HepG2 (cell line): Measurements from ENCODE around the gene SLC2A10. TPM values are rescaled to one million over a fixed set of nuclear protein-coding genes. Genes with fewer than 3 reads are reported as not detected.

Experiments used
- AKAP8 ChIP-seq: sonication (generic); formaldehyde crosslinking; IDR thresholded peaks from 2 replicates; pipeline ENCODE4 v1.5.1; 2020; ENCODE audit warnings: mild to moderate bottlenecking, missing genetic modification reagents
- CCAR2 ChIP-seq: fragments of 200-400 bp; formaldehyde crosslinking; optimal IDR thresholded peaks from 2 replicates; pipeline ENCODE3; 2018; ENCODE audit warnings: low read depth, mild to moderate bottlenecking, low read length, moderate library complexity
- ELK4 ChIP-seq: sonication (generic); formaldehyde crosslinking; IDR thresholded peaks from 2 replicates; pipeline ENCODE4 v1.9.0; 2021; ENCODE audit warnings: missing genetic modification reagents, borderline replicate concordance
- GATAD1 ChIP-seq: IDR thresholded peaks from 2 replicates; pipeline ENCODE4 v1.6.1; 2016; ENCODE audit warnings: missing genetic modification reagents, missing compliant biosample characterization
- KAT7 ChIP-seq: IDR thresholded peaks from 2 replicates; pipeline ENCODE4 v1.6.1; 2018; ENCODE audit warnings: borderline replicate concordance, missing compliant biosample characterization
- MED1 ChIP-seq: sonication (generic); formaldehyde crosslinking; IDR thresholded peaks from 2 replicates; pipeline ENCODE4 v1.4.0; 2020; ENCODE audit warnings: missing genetic modification reagents
- MTERF4 ChIP-seq: sonication (generic); formaldehyde crosslinking; IDR thresholded peaks from 2 replicates; pipeline ENCODE4 v1.8.0; 2023; ENCODE audit warnings: mild to moderate bottlenecking, missing genetic modification reagents
- NFYC ChIP-seq: IDR thresholded peaks from 2 replicates; pipeline ENCODE4 v1.6.1; 2016; ENCODE audit warnings: missing genetic modification reagents, missing compliant biosample characterization
- POLR2G ChIP-seq: fragments of 200-400 bp; formaldehyde crosslinking; IDR thresholded peaks from 2 replicates; pipeline ENCODE4 v1.6.1; 2018; ENCODE audit warnings: mild to moderate bottlenecking, low read depth, low read length, moderate library complexity
- TBP ChIP-seq: sonication (generic); formaldehyde crosslinking; IDR thresholded peaks from 2 replicates; pipeline ENCODE4 v1.5.0; 2020; ENCODE audit warnings: missing genetic modification reagents
- TCF7 ChIP-seq: sonication (generic); IDR thresholded peaks from 2 replicates; pipeline ENCODE4 v1.6.1; 2016; ENCODE audit warnings: antibody characterized with exemption, low read depth
- polyA plus RNA-seq, 8 experiments: library from polyadenylated mRNA; depleted of rRNA in 3 of 8; stranded (reverse) in 7 of 8; unstranded in 1 of 8; fragments of >200 nt; fragmentation: Illumina TruSeq in 4 of 8; extraction: Trizol in 4 of 8; gene quantifications; 2 replicates each; pipeline versions ENCODE4 v1.2.1 to v1.2.3, GENCODE V29; 2011 to 2016; ENCODE audit warnings: low read depth in 4 of 8, missing spikeins in 1 of 8, mixed read lengths in 1 of 8; ENCODE audit not compliant: insufficient read depth in 1 of 8
- total RNA-seq, 5 experiments: library from RNA; depleted of rRNA; stranded (reverse); fragments of >200 nt; fragmentation: Illumina TruSeq; extraction: Trizol; gene quantifications; 2 replicates each; pipeline ENCODE4 v1.2.3, GENCODE V29; 2016; ENCODE audit warnings: low read depth in 1 of 5
- TF ChIP-seq, protein P1 (sequence below): sonication (generic); formaldehyde crosslinking; IDR thresholded peaks from 2 replicates; pipeline ENCODE4 v1.5.1; 2020; ENCODE audit warnings: missing genetic modification reagents, mild to moderate bottlenecking, borderline replicate concordance
- TF ChIP-seq, protein P2 (sequence below): sonication (generic); formaldehyde crosslinking; IDR thresholded peaks from 2 replicates; pipeline ENCODE4 v1.4.0; 2020; ENCODE audit warnings: missing genetic modification reagents

Gene SLC2A10
- total and polyA plus RNA-seq, 2 of the 13 experiments (the other 11 are each of a cell fraction or from before 2014, with no cell fraction given) = 16.0 to 18.4 TPM

- TF ChIP-seq POLR2G (peak; percentile 66), AKAP8 (CRISPR knock-in tag) (peak; percentile 75), TCF7 (peak; percentile 93), KAT7 (CRISPR knock-in tag) (no peak), TBP (no peak), ELK4 (CRISPR knock-in tag) (no peak), MTERF4 (CRISPR knock-in tag) (no peak), MED1 (CRISPR knock-in tag) (peak; percentile 95), GATAD1 (CRISPR knock-in tag) (no peak), NFYC (CRISPR knock-in tag) (peak; percentile 7; the same call in 1 of the 2 replicates), CCAR2 (peak; percentile 93)
- TF ChIP-seq, protein P1, sequence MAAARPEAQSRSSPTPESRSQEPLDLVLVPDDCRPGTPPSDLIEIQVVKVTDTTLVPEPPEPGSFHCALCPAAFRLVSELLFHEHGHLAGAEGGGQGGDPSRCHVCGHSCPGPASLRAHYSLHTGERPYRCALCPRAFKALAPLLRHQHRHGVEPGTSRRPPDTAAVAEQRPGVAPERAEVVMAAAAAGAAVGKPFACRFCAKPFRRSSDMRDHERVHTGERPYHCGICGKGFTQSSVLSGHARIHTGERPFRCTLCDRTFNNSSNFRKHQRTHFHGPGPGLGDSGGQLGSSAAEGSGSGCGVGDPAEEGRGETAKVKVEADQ (CRISPR knock-in tag) = peak; percentile 81; the same call in 1 of the 2 replicates
- TF ChIP-seq, protein P2, sequence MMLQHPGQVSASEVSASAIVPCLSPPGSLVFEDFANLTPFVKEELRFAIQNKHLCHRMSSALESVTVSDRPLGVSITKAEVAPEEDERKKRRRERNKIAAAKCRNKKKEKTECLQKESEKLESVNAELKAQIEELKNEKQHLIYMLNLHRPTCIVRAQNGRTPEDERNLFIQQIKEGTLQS (CRISPR knock-in tag) = 0 out of 2 replicates have a peak, but pooled peaks have one; percentile 59
Observed at GRCh38 chr20:46674253-46675083, 35.0 kb upstream of the SLC2A10 start (continued).
